GM18508 (cell line): Measurements from ENCODE around the gene POLR1C.
"Not testable (repeated sequence)": the region's sequence is repeated elsewhere in the genome, so short reads cannot be mapped to it uniquely, and the experiment has no call there.

Experiments used
- ATAC-seq: cut with Tn5 transposase; IDR thresholded peaks from one replicate; pipeline ENCODE4 v1.9.1; 2021; ENCODE audit warnings: moderate number of reproducible peaks; ENCODE audit not compliant: insufficient read depth, unreplicated experiment

The POLR1C gene

DNA sequence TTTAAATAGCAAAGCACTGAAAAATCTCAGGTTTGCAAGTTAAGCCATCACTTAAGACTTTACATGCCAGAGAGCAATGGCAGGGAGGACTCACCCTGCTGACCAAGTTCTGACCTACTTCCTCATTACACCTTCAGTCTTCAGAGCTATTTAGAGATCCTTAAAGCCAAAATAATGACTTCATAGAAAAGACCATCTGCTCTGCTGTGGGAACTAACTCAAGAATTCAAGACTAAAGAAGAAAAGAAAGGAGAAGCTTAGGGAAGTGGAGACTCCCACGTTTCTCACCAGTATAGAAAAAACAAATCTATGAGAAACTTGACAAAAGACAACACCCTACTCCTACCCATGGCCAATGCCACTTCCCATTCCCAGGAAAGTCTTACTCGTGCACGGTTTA lies 30.3 kb downstream of the POLR1C start:
- no peak for ATAC-seq

- not testable (repeated sequence) for ATAC-seq
These were observed 40.7 kb downstream of the POLR1C start for GRCh38 chr6:43557620-43558019.

- no peak for ATAC-seq
These were observed 42.4 kb downstream of the POLR1C start for GRCh38 chr6:43559328-43559727.

DNA sequence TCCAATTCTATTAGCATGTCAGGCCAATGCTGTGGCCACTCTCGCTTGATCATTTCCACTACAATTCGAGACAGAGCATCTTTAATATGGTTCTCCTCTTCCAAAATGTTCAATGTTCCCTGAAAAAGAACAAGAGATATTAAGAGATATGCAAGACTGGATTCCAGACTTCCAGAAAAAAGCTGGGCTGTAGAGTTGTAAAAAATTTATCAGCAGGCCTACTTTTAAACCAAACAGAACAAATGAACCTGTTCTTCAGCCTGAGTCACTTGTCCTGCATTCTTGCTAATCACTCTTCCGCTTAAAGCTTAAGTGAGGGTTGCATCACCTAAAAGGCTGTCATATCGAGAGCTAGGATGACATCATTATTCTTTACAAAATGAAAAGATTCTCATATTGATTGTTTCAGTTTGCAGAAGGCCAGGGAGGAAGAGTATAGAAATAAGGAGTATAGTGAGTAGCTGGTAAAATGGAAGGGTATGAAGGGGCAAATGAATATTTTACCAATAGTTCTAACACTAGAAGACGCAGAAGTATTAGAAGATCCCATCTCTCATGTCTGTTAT lies 54.1 kb downstream of the POLR1C start:
- no peak for ATAC-seq
